Left lung (tissue), 10 donors: ENCODE results near the gene DUSP7. TPM values are rescaled to one million over a fixed set of nuclear protein-coding genes. Genes with fewer than 3 reads are reported as not detected.
A peak's percentile ranks its signal among the peaks of the same experiment; 100 is the strongest.

Experiments
- ATAC-seq: fragments of 200-7000 bp; cut with Tn5 transposase; one replicate; pipeline ENCODE4 v1.9.1; 2020; ENCODE audit warnings: moderate library complexity
- DNase-seq, 4 donors: peaks; one replicate each; pipeline ENCODE4 v3.0.0-alpha.2; 2013 to 2020
- H3K27ac ChIP-seq, 2 donors: fragments of 200-600 bp; sonication (generic) in 1 of 2; one replicate each; pipeline versions ENCODE4 v1.5.0 to v1.8.0; 2020 to 2021
- H3K27me3 ChIP-seq, 2 donors: fragments of 200-600 bp; sonication (generic) in 1 of 2; one replicate each; pipeline versions ENCODE4 v1.5.0 to v1.8.0; 2020 to 2021
- H3K36me3 ChIP-seq, 2 donors: fragments of 200-600 bp; sonication (generic) in 1 of 2; one replicate each; pipeline versions ENCODE4 v1.5.0 to v1.8.0; 2020 to 2021
- H3K4me1 ChIP-seq, 2 donors: fragments of 200-600 bp; one replicate each; pipeline ENCODE4 v1.8.0; 2021
- H3K4me3 ChIP-seq, 2 donors: fragments of 200-600 bp; sonication (generic) in 1 of 2; one replicate each; pipeline versions ENCODE4 v1.5.0 to v1.8.0; 2020 to 2021; ENCODE audit warnings: mild to moderate bottlenecking in 1 of 2
- H3K9me3 ChIP-seq, 2 donors: fragments of 200-600 bp; sonication (generic) in 1 of 2; one replicate each; pipeline versions ENCODE4 v1.5.0 to v1.8.0; 2020 to 2021
- CTCF ChIP-seq, 2 donors: fragments of 200-600 bp; sonication (generic) in 1 of 2; IDR thresholded peaks; one replicate each; pipeline versions ENCODE4 v1.5.0 to v1.8.0; 2021; ENCODE audit warnings: antibody characterized with exemption in 2 of 2
- intact Hi-C, 2 donors: fragments of 100-400 bp; cut with DNase I; formaldehyde crosslinking; loops; one replicate each; pipeline versions ENCODE4 v1.11.2 to v1.14.2; 2022
- polyA plus RNA-seq, 6 donors: library from polyadenylated mRNA; unstranded; fragments of 120-200 nt; gene quantifications; one replicate each; pipeline ENCODE4 v1.2.1, GENCODE V29; 2013; ENCODE audit not compliant: insufficient read length in 6 of 6
- total RNA-seq, 2 donors: library from RNA; stranded (reverse); fragmentation: NEBNext Ultra II Directional; extraction: Animal tissue kit (Norgen Biotek cat#: 25700); gene quantifications; one replicate each; pipeline ENCODE4 v1.2.1, GENCODE V29; 2021
- donor health status: DM: no; HTN: yes; CAD: no.
- donor health status: DM: no; HTN: no; CAD: no.

The DUSP7 gene
- total and polyA plus RNA-seq, 8 donors, result 17.5 to 38.3 (median 21.1) TPM

GRCh38 chr3:52085681-52086282, 29.4 kb upstream of the DUSP7 start:
- TF ChIP-seq CTCF (IDR thresholded peaks at IDR 0.05), result no peak
- Histone ChIP-seq H3K4me1 (peaks cover 16 to 41% of the 10 kb centered on the region in 2 donors), H3K27ac (no peak overlapping the region), H3K36me3 (no peaks in the 10 kb centered on the region), H3K27me3 (no peaks in the 10 kb centered on the region), H3K9me3 (no peaks in the 10 kb centered on the region), H3K4me3 (no peak overlapping the region)
- ATAC-seq (no peak), DNase-seq (peak in 2 of 4 donors; percentile 27)
- intact Hi-C loops, result no loop called here

DNA sequence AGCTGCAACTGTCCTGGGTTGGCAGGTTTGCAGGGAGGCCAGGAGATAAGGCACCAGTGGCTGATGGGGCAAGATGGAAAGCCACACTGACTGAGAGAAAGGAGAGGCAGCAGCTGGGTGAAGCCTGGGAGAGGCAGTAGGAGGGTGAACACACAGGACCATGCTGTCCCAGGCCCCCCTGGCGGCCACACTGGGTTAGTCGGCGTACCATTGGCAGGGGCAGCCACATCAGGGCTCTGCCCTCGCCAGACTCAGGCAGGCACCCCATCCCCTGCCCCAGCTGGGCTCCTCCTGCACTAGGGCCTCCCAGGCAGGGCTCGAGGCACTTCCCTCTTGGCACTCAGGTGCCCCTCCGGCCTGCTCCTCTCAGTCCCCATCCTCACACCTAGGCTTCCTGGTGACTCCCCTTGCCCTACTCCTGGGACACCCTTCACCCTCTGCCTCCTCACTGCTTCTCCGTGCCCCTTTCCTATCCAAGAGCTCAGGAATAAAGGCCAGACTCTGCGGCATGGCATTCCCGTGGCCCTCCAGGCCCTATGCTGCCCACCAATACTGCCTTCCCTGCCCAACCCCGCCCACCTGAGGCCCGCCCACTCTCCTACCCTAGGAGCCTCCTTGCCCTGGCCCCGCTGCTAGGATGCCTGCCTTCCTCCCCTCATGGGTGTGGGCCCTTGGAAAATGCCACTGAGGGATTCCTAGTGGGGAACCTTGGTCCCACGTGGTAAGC, 28.7 kb upstream of the DUSP7 start:
- Histone ChIP-seq H3K36me3 (no peaks in the 10 kb centered on the region), H3K27me3 (no peaks in the 10 kb centered on the region), H3K4me3 (no peak overlapping the region), H3K4me1 (peaks cover 9 to 35% of the 10 kb centered on the region in 2 donors), H3K27ac (no peak overlapping the region), H3K9me3 (no peaks in the 10 kb centered on the region)
- no peak for ATAC-seq
- no peak for TF ChIP-seq CTCF (IDR thresholded peaks at IDR 0.05)
- intact Hi-C loops, result no loop called here
- DNase-seq, result peak in 2 of 4 donors; percentile 26 to 56

DNA sequence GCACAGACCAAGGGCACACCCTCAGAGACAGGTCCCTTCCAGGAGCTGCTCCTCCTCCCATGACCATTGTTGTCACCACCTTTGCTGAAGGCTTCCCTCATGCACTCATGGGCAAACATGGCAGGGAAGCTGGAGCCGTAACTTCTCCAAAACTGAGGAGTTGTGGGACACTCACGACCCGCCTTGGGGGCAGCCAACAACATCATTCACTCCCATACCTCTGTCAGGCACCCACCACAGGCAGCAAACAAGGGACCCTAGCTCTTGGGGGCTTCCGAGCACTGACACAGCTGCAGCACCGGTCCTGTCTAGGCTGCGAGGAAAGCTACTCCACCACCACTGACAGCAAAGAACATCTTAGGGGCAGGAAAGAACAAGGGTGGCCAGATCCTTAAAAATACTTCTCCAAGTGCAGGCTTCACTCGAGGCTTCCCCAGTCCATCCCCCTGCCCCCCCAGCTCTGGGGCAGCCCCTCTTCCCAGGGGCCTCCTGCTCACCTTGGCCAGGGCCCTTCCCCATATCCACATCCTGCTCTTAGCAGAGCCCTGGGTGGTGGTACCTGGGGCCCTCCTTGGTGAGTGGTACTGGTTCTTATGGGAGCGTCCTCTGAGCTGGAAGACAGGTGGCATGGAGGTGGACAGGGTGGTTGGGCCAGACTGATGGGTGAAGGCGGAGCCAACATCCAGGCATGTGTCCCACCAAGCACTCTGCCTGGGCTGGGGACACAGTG, 28.0 kb upstream of the DUSP7 start:
- Histone ChIP-seq H3K27me3 (no peaks in the 10 kb centered on the region), H3K9me3 (no peaks in the 10 kb centered on the region), H3K27ac (no peak overlapping the region), H3K36me3 (no peaks in the 10 kb centered on the region), H3K4me3 (no peak overlapping the region), H3K4me1 (peaks cover 3 to 28% of the 10 kb centered on the region in 2 donors)
- no peak for TF ChIP-seq CTCF (IDR thresholded peaks at IDR 0.05)
- peak in 2 of 4 donors; percentile 3 to 10 for DNase-seq
- intact Hi-C loops, result no loop called here
- ATAC-seq, result no peak

- TF ChIP-seq CTCF (IDR thresholded peaks at IDR 0.05), result no peak
- H3K27ac ChIP-seq, result no peak overlapping the region
- H3K4me3 ChIP-seq, result no peak overlapping the region
- no peaks in the 10 kb centered on the region for H3K9me3 ChIP-seq
- no peaks in the 10 kb centered on the region for H3K27me3 ChIP-seq
- DNase-seq (peak in 1 of 4 donors; percentile 40), ATAC-seq (peak; percentile 15)
- H3K36me3 ChIP-seq, result no peaks in the 10 kb centered on the region
- peaks cover 3 to 21% of the 10 kb centered on the region in 2 donors for H3K4me1 ChIP-seq
- intact Hi-C loops, result no loop called here
Observed at GRCh38 chr3:52083556-52084087, 27.3 kb upstream of the DUSP7 start.

DNA sequence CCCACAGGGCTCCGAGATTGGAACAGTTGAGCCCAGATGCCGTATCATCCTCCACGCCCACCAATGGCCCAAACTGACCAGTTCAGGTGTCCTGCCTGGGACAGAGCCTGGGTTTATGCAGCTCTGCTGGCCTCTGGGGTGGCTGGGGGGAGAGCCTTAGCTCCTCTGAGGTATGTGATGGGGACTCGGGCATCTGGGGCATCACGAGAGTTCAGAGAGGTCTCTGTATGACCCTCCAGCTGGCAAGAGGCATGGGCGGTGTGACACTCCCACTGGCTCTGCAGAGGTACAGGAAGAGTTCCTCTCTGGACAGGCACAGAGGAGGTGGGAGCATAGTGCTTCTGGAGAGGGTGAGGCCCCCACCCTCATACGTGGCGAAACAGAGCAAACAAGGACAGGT, 26.6 kb upstream of the DUSP7 start:
- no peak for TF ChIP-seq CTCF (IDR thresholded peaks at IDR 0.05)
- H3K4me1 ChIP-seq, result peaks cover 3 to 15% of the 10 kb centered on the region in 2 donors
- DNase-seq (peak in 1 of 4 donors; percentile 47), ATAC-seq (no peak)
- no peaks in the 10 kb centered on the region for H3K36me3 ChIP-seq
- no peak overlapping the region for H3K4me3 ChIP-seq
- no peak overlapping the region for H3K27ac ChIP-seq
- H3K9me3 ChIP-seq, result no peaks in the 10 kb centered on the region
- intact Hi-C loops, result no loop called here
- H3K27me3 ChIP-seq, result no peaks in the 10 kb centered on the region
